ENCODE results near the gene C21orf58.

The C21orf58 gene

GRCh38 chr21:46295996-46296752 lies 27.5 kb downstream of the C21orf58 start:
- Mint-ChIP-seq H3K4me1 (peaks cover 5% of the 10 kb centered on the region), H3K36me3 (peaks cover 2% of the 10 kb centered on the region), H3K27ac (no peak overlapping the region), H3K4me3 (peak overlapping the region; percentile 49), H3K27me3 (peaks cover 3% of the 10 kb centered on the region), H3K9me3 (no peaks in the 10 kb centered on the region)

GRCh38 chr21:46295177-46295770 lies 28.4 kb downstream of the C21orf58 start:
- H3K4me1 Mint-ChIP-seq = peaks cover 5% of the 10 kb centered on the region
- H3K27me3 Mint-ChIP-seq = peaks cover 3% of the 10 kb centered on the region
- no peak overlapping the region for H3K4me3 Mint-ChIP-seq

GRCh38 chr21:46294647-46295176 lies 29.0 kb downstream of the C21orf58 start:
- no peak overlapping the region for H3K4me3 Mint-ChIP-seq

More at GRCh38 chr21:46295177-46295770, 28.4 kb downstream of the C21orf58 start:
- Mint-ChIP-seq H3K36me3 (peaks cover 2% of the 10 kb centered on the region), H3K27ac (no peak overlapping the region), H3K9me3 (no peaks in the 10 kb centered on the region)

GRCh38 chr21:46291561-46291960 lies 32.1 kb downstream of the C21orf58 start:
- Mint-ChIP-seq H3K27me3 (no peaks in the 10 kb centered on the region), H3K36me3 (peaks cover 6% of the 10 kb centered on the region), H3K4me3 (no peak overlapping the region), H3K27ac (no peak overlapping the region), H3K4me1 (peaks cover 19% of the 10 kb centered on the region), H3K9me3 (no peaks in the 10 kb centered on the region)

More at GRCh38 chr21:46294647-46295176, 29.0 kb downstream of the C21orf58 start:
- Mint-ChIP-seq H3K9me3 (no peaks in the 10 kb centered on the region), H3K4me1 (peaks cover 6% of the 10 kb centered on the region), H3K36me3 (peaks cover 2% of the 10 kb centered on the region), H3K27ac (no peak overlapping the region), H3K27me3 (peaks cover 3% of the 10 kb centered on the region)

GRCh38 chr21:46289655-46290179 lies 34.0 kb downstream of the C21orf58 start:
- no peaks in the 10 kb centered on the region for H3K9me3 Mint-ChIP-seq
- H3K4me1 Mint-ChIP-seq = peaks cover 32% of the 10 kb centered on the region
- H3K4me3 Mint-ChIP-seq = no peak overlapping the region
- H3K36me3 Mint-ChIP-seq = peaks cover 7% of the 10 kb centered on the region
- no peak overlapping the region for H3K27ac Mint-ChIP-seq
- H3K27me3 Mint-ChIP-seq = no peaks in the 10 kb centered on the region

- Mint-ChIP-seq H3K4me1 (peaks cover 50% of the 10 kb centered on the region), H3K27me3 (no peaks in the 10 kb centered on the region), H3K4me3 (no peak overlapping the region), H3K27ac (no peak overlapping the region), H3K36me3 (peaks cover 12% of the 10 kb centered on the region), H3K9me3 (no peaks in the 10 kb centered on the region)
These were observed 36.1 kb downstream of the C21orf58 start for GRCh38 chr21:46287541-46287940.

- Mint-ChIP-seq H3K4me3 (peak overlapping the region; percentile 99), H3K9me3 (no peaks in the 10 kb centered on the region), H3K27me3 (no peaks in the 10 kb centered on the region), H3K27ac (peak overlapping the region; percentile 99), H3K36me3 (peaks cover 12% of the 10 kb centered on the region), H3K4me1 (peaks cover 50% of the 10 kb centered on the region)
These were observed 37.0 kb downstream of the C21orf58 start for GRCh38 chr21:46286648-46287002.

- H3K27ac Mint-ChIP-seq = peak within 1 kb of the TSS; percentile 99
- no peaks in the 10 kb centered on the region for H3K9me3 Mint-ChIP-seq
- H3K36me3 Mint-ChIP-seq = peaks cover 11% of the 10 kb centered on the region
- no peaks in the 10 kb centered on the region for H3K27me3 Mint-ChIP-seq
- peak within 1 kb of the TSS; percentile 99 for H3K4me3 Mint-ChIP-seq
- H3K4me1 Mint-ChIP-seq = peaks cover 55% of the 10 kb centered on the region
These were observed 37.7 kb downstream of the C21orf58 start, which contains the start of gene YBEY for GRCh38 chr21:46285761-46286647. Gene YBEY, plus strand, starts transcription at chr21:46286342. Its CDS starts 572 bp downstream, at chr21:46286914.

GRCh38 chr21:46285206-46285661 lies 38.4 kb downstream of the C21orf58 start, which contains the start of gene MCM3AP:
Gene MCM3AP, minus strand, starts transcription at chr21:46285611. Its CDS starts 325 bp downstream, at chr21:46285286.
- H3K9me3 Mint-ChIP-seq = no peaks in the 10 kb centered on the region
- H3K36me3 Mint-ChIP-seq = peaks cover 12% of the 10 kb centered on the region
- peak within 1 kb of the TSS; percentile 99 for H3K27ac Mint-ChIP-seq
- peak within 1 kb of the TSS; percentile 99 for H3K4me3 Mint-ChIP-seq
- H3K4me1 Mint-ChIP-seq = peaks cover 60% of the 10 kb centered on the region
- no peaks in the 10 kb centered on the region for H3K27me3 Mint-ChIP-seq

GRCh38 chr21:46284733-46285132 lies 38.9 kb downstream of the C21orf58 start:
- Mint-ChIP-seq H3K4me1 (peaks cover 64% of the 10 kb centered on the region), H3K36me3 (peaks cover 12% of the 10 kb centered on the region), H3K4me3 (peak overlapping the region; percentile 96), H3K9me3 (no peaks in the 10 kb centered on the region), H3K27ac (no peak overlapping the region), H3K27me3 (no peaks in the 10 kb centered on the region)

- H3K36me3 Mint-ChIP-seq = peaks cover 12% of the 10 kb centered on the region
- peak overlapping the region; percentile 46 for H3K27ac Mint-ChIP-seq
These were observed 39.5 kb downstream of the C21orf58 start for GRCh38 chr21:46284077-46284644.

GRCh38 chr21:46274797-46275390 lies 48.8 kb downstream of the C21orf58 start:
- no peak overlapping the region for H3K27ac Mint-ChIP-seq
- H3K4me1 Mint-ChIP-seq = peaks cover 12% of the 10 kb centered on the region
- no peaks in the 10 kb centered on the region for H3K27me3 Mint-ChIP-seq
- H3K9me3 Mint-ChIP-seq = no peaks in the 10 kb centered on the region
- peaks cover 18% of the 10 kb centered on the region for H3K36me3 Mint-ChIP-seq
- H3K4me3 Mint-ChIP-seq = no peak overlapping the region

More at GRCh38 chr21:46284077-46284644, 39.5 kb downstream of the C21orf58 start:
- peaks cover 66% of the 10 kb centered on the region for H3K4me1 Mint-ChIP-seq
- H3K27me3 Mint-ChIP-seq = no peaks in the 10 kb centered on the region
- H3K4me3 Mint-ChIP-seq = peak overlapping the region; percentile 81
- H3K9me3 Mint-ChIP-seq = no peaks in the 10 kb centered on the region

GRCh38 chr21:46273341-46273740 lies 50.3 kb downstream of the C21orf58 start:
- Mint-ChIP-seq H3K27ac (no peak overlapping the region), H3K36me3 (peaks cover 18% of the 10 kb centered on the region), H3K9me3 (no peaks in the 10 kb centered on the region), H3K4me1 (peaks cover 5% of the 10 kb centered on the region), H3K4me3 (no peak overlapping the region), H3K27me3 (no peaks in the 10 kb centered on the region)

- H3K27me3 Mint-ChIP-seq = no peaks in the 10 kb centered on the region
- no peaks in the 10 kb centered on the region for H3K4me1 Mint-ChIP-seq
- H3K27ac Mint-ChIP-seq = no peak overlapping the region
- peaks cover 15% of the 10 kb centered on the region for H3K36me3 Mint-ChIP-seq
- no peaks in the 10 kb centered on the region for H3K9me3 Mint-ChIP-seq
- H3K4me3 Mint-ChIP-seq = no peak overlapping the region
These were observed 54.2 kb downstream of the C21orf58 start for GRCh38 chr21:46269466-46269865.

Data from activated naive CD4-positive, alpha-beta T cell treated with anti-CD3 and anti-CD28 coated beads, Interleukin-2, amount 50 U/mL, for 24 hours (primary cell).